HG03095 (cell line): ENCODE data around the gene GRN.
"Not testable (repeated sequence)": the region's sequence is repeated elsewhere in the genome, so short reads cannot be mapped to it uniquely, and the experiment has no call there.

Experiments used
- ATAC-seq: cut with Tn5 transposase; IDR thresholded peaks from one replicate; pipeline ENCODE4 v1.9.1; 2021; ENCODE audit warnings: moderate library complexity; ENCODE audit not compliant: unreplicated experiment

Gene GRN

DNA sequence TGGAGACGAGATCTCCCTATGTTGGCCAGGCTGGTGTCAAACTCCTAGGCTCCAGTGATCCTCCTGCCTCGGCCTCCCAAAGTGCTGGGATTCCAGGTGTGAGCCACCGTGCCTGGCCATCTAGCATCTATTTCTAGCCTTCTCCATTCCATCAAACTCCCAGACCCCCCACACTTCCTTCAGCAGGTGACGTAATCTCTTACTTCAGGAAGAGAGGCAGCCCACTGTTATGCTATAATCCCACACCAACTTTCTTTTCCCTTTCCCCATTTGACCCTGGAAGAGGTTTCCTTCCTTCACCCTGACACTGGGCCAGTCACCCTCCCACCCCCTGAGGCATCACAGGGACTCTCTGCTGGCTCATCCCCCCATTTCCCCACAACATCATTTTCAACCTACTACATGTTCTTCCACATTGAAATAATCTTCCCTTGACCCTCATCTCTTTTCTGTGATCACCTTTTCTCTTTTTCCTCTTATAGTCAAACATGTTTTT lies 36.8 kb downstream of the GRN start:
- ATAC-seq: no peak

DNA sequence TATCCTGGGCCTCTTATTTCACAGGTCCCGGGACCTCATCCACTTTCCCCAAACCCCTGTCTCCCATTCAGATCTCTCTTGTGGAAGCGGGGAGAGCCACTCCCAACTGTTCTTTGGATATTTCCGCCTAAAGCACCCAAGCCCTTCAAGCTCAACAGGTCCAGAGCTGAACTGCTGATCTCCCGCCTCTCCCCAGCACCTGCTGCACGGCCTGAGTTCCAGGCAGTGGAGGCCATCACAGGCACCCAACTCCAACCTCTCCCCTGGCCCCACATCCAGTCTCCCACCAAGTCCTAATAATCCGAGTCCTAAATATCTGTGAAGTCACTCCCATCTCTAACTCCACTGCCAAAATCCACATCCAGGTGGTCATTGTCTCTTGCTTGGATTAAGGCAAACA lies 37.8 kb downstream of the GRN start:
- no peak for ATAC-seq

DNA sequence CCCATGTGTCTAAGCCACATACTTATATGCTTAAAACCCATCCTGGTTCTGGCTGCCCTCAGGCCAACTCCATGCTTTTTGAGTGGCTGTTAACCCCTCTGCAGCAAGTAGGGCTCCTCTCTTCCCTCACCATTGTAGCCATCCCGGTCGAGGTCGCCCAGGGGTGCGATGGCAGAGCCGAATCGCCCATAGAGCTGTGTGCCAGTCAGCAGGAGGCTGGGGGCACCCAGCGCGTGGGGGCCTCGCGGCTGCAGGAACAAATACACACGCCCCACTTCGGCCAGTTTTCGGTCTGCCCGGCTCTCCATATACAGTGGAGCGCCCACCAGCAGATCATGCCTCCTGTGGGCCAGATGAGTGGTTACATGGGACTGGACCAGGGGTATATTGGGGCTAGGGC lies 38.3 kb downstream of the GRN start:
- no peak for ATAC-seq

DNA sequence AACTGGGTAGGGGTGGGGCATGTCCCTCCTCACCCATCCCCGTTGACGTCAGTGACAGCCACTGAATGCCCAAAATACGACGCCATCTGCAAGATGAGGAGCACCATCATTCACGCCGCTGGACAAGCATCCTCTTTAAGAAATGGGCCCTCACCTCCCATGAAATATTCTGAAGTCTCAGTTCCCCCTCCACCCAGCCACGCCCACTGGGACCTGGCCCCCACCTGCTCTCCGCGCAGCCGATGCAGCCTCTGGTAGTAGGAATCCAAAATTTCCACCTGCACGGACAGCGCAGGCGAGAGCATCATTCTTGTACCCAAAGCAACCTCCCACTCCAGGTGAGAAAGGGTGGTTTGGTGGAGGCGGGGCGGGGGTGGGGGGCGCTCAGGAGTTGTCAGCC lies 38.8 kb downstream of the GRN start:
- no peak for ATAC-seq

DNA sequence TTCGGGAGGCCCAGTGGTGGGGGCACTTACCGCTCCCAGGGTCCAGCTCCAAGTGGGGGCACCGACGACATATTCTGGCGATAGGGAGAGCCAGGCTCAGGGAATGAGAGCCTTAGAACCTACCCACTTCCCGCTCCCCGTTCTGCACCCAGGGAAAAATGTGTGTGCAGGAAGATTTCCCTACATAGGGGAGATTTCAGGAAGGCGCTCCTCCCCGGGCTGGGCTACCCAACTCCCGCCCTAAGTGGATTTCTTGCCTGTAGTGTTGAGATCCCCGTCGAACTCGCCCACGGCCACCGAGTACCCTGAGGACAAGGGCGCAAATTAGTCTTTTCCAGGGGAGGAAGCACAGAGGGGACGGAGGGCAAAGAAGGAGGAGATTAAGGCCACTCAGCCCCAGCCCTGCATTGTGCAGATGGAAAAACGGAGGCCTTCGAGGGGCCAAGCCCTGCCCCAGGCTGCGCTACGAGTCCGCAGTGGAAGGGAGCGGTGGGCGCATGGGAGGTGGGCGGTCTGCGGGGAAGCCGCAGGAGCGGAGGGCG lies 39.2 kb downstream of the GRN start:
- ATAC-seq: no peak

DNA sequence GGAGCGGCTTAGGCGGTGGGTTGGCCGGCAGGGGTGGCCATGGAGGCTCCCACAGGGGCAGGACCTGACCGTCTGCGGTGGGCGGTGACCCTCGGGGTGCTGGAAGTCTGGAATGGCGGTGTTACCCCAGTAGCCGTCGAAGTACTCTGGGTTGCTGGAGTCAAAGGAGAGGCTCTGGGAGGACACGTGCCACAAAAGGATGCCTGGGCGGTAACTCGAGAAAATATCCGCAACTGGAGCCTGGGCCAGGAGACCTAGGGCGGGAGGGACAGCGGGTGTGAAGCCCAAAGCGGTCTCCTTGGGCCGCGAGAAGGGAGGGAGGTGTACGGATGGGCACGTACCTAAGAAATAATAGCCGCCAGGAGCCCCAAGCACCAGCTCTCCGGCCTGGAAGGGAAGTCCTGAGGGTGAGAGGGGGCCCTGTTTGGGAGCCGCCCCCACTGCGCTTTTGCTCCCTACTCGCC lies 39.8 kb downstream of the GRN start:
- ATAC-seq: no peak

DNA sequence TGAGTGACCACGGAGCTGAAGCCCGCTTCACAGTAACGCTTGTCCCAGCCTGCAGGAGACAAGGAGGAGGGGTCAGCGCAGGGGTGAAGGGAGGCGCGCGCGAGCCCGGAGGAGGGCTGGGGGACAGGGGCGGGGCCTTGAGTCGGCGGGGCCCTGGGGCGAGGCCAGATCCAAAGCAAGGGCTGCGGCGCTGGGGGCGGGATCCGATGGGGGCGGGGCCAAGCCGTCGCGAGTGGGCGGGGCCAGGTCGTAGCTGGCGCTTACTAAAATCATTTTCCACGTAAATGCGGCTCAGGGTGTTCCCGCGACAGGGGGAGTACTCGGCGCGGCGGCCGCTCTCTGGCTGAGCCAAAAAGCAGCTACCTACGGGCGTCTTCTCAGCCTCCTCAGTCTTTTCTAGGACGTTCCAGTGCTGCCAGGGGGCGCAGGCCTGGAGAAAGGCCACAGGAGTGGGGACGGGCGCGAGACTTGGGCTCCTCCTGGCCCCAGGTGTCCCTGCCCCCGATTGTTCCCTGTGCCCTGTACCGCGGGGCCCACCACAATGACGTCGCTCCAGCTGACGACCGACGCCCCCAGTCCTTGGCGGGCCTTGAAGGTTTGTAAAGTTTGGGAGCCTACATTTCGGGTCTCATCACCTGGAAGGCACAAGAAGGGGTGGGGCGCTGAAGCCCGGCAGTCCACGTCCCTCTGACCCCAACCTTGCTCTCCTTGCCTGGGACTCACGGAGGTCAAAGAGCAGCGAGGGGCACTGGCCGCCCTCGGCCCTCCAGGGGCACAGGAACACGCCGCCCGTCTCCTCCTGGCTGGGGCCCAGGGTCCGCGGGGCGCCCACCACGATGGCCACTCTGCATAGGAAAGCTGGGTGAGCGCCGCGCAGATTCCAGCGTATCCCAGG lies 40.4 kb downstream of the GRN start:
- no peak for ATAC-seq

DNA sequence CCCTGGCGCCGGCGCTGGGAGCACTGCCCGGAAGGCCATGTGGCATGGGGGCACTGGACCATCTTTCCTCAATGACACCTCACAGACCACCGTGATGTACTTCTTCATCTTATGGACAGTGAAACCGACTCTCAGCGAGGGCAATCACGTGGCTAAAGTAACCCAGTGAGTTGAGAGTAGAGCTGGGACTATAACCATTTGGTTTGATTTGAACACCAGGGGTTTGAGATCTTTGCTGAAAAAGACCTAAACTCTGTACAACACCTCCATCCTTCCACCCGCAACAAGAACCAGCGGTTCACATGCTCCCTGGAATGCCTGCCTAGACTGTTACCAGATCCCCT lies 41.1 kb downstream of the GRN start:
- ATAC-seq: no peak

DNA sequence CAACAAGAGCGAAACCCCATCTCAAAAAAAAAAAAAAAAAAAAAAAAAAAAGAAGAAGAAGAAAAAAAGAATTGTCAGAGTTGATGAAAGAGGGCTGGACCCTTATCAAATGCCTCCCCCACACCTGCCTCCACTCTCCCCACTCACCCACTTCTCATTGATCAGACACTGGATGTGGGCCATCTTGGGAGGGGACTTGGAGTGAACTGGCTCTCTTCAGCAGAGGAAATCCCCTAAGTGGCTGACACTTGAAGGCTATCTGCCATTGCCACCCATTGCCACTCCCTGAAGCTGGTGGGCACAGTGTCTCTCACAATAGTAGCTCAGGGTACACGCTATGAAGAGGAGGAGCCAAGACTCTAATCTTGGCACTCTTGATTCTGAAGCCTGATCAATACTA lies 42.7 kb downstream of the GRN start:
- no peak for ATAC-seq

DNA sequence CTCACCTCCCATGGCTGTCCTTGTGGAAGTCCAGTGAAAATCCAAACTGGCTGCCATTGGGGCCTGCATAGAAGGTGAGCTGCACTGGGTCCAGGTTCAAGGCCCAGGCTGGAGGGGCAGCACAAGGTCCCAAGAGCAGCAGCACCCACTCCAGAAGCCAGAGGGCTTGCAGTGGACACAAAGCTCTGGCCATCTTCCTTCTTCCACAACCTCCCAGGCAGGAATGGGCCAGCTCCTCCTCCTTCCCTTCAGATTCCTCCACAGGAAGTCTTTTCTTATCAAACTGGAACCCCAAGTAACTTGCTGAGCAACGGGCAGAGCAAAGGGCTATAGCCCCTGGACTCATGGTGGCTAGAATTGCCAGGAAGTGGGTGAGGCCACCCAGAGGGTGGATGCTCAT lies 44.2 kb downstream of the GRN start, which contains the start of gene ITGA2B:
TSS of gene ITGA2B (minus strand) at position 369 of the 400 bp plus-strand sequence. CDS start at position 193, 176 bp downstream.
- no peak for ATAC-seq

DNA sequence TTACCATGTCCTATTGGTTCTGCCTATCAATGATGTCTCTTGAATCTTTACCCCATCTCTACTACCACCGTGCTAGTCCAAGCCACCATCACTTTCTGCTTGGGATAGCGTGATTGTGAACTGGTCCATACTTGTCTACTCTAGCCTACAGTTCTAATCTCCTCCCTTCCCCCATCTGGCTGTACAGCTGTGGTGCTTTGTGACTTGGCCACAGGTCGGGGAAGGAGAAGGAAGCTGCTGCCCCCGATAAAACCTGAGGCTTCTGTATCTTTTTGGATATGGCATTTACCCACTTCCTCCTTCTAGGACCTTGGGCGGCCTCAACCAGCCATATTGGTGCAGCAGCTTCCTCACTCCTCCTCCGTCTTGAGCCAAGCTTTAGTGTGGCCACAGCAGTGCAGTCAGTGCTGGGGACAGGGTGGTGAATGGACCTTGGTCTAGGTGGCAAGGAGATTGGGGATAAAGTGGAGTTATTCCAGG lies 44.7 kb downstream of the GRN start:
- no peak for ATAC-seq

DNA sequence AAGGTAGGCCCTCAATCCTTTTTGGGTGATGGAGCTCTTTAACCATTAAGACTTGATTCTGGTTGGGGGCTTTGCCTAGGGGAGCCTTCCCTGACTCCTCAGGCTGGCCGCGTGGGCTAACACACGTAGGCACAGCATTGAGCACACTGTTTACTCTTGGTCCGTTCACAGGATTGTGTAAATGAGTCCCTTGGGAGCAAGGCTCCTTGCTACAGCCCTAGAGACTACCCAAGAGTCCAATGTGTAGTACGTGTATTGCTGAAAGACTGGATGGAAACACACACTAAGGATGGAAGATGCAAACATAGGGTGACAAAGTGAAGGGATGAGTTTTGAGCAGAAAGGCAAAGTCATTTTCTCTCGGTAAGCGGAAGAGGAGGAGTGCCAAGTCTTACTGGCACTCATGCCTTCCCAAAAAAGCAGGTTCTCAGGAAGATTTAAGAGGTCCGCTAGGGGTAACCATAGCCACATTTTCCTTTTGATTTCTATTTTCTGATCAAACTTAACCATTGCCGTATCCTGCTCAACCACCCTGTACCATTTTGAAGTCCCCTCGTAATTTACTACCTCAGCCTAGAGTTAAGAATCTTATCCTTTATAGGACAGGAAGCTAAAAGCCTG lies 45.3 kb downstream of the GRN start:
- no peak for ATAC-seq

DNA sequence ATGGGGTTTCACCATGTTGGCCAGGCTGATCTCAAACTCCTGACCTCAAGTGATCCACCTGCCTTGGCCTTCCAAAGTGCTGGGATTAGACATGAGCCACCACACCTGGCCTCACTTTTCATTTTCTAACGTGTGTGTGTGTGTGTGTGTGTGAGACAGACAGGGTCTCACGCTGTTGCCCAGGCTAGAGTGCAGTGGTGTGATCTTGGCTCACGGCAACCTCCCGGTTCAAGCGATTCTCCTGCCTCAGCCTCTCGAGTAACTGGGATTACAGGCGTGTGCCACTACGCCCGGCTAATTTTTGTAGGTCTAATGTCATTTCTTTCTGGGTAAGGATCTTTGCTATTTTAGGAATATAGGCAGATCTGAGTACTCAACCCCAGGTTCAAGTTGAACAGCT lies 49.0 kb downstream of the GRN start:
- not testable (repeated sequence) for ATAC-seq

DNA sequence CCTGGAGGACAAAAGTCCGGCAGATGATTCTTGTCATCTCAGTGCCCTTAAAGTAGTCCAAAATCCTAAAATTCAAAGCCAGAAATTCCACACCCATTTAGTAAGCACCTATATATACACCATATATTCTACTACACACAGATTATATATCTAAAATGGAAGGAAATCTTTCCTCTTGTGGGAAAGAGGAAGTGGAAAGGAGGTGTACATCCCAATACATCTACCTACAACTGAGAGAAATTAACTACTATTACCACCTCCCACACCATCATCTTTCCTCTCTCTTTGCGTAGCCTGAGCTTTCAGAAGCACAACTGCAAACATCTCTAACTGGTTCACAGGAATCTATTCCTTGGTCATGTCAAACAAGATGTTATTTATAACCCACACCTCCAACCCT lies 49.7 kb downstream of the GRN start:
- ATAC-seq: no peak

DNA sequence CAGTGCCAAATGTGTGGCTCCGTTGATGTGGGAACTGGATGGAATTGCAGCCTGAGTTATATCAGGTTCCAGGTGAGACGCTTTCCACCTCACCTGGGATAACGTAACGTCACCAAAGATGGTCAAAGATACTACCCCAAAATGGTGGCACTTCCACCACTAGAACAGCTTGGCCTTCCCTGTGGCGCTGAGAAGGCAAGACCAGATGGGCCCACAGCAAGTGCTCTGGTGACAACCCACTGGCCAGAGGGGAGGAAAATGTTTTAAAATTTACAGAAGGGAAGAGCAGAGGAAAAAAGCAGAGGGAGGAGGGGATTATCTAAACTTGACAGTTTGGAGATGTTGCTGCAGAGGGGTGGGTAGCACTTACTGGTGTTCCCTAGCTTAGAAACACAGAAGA lies 51.8 kb downstream of the GRN start:
- no peak for ATAC-seq

DNA sequence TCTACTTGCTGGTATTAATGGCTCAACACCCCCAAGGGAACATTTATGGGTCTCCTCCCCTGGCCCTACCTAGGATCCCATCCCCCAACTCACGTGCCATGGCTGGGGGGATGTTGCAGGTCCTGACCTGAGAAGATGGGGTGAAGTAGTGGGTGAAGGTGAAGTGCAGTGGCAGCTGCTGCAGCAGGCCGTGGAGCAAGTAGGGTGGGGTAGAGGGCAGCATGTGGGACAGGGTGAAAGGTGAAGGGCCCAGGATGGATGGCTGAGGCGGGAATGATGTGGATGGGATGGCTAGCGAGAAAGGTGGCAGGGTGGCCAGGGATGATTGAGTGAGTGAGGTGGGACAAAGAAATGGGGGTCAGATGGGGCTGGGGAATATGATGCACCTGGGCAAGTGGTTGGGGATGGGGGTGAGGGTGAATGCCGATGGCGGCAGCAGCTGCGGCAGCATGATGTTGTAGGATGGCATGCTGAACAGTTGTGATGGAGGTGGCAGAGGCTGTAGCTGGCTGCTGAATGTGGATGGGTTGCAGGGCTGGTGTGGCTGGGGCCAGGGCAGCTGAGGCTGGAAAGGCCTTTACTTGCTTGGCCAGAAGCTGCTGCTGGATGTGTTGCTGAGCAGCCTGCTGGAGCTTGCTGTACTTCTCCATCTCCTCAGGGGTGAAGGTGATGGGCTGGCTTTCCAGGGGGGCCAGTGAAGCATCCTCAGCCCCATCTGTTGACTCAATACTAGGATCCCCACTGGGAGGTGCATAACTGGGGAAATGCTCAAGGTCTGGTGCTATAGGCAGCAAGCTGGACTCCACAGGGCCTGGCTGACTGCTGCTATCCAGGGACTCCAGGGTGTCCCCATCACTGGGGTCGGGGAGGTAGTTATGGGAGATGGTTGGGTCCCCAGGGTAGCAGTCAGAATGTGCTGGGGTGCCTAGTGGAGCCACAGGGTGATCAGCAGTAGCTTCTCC lies 52.7 kb downstream of the GRN start:
- no peak for ATAC-seq

DNA sequence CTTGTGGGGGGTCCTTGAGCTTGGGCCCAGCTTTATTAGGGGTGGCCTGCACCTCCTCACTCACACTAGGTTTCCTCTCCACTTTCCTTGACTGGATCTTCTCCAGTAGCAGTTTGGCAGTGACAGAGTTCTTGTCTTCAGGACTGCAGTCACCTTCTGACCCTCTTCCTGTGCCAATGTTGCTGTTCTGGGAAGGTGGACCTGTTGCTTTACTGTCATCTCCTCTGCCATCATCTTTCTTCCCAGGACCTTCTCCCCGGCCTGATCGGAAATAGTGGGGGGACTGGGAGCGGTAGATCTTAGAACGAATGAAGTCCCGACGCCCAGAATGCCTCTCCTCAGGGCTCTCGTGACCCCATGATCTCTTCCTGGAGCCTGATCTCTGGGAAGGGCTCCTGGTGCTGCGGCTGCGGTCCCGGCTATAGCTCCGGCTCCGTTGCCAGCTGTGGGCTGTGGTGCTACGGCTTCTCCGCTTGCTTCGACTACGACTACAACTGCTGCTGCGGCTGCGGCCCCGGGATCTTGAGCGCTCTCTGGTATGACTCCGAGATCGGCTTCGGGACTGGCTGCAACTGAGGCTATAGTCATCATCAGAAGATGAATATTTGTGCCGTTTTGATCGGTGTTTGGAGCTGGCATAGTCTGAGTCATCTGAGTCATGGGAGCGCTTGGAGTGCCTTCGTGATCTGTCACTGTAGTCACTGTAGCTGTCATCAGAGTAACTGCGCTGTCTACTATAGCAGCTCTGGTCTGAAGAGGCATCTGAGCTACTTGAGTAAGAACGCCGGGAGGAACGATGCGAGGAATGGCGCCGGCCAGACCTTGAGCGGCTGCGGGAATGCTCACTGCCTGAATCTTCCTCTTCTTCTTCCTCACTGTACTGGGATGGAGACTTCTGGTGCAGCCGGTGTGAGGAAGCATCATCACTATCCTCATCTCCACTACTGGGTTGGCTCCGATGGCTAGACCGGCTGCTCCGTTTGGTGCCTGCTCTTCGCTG lies 53.9 kb downstream of the GRN start:
- ATAC-seq: no peak

DNA sequence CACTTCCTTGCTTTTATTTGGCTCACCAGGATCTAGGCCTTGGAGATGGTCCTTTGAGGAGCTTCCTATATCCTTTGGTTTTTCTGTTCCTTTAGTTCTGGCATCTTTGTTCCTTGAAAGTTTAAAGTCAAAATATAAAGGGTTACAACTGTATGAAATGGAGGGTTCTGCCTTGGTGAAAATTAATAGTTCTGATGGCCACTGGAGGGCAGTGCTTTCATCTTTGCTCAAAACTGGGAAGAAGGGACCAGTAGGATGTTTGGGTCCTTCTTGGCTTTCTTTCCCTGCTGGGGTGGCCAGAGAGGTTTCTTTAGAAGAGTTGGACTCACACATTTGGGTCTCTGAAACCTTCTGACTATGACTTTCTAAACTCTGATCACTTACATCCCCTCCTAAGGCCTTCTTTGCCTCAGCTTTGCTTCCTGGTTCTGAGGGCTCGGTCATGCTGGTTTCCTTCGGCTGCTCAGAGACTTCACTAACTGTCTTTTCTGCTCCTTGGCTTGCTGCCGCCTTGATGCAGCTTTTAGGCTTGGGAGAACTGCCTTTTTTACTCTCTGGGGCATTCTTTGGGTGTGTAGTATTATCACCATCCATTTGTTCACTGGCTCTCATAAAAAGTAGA lies 55.2 kb downstream of the GRN start:
- ATAC-seq: no peak
